Erythroblast (primary cell): ENCODE results near the gene PRRC1.

Experiments
- GATA1 ChIP-seq: IDR thresholded peaks from 2 replicates; pipeline ENCODE4 v1.6.1; 2011; ENCODE audit warnings: low read depth, mild to moderate bottlenecking, control low read depth, low read length, moderate library complexity
- POLR2A ChIP-seq: IDR thresholded peaks from 2 replicates; pipeline ENCODE4 v1.6.1; 2011; ENCODE audit warnings: mild to moderate bottlenecking, low read length

- TF ChIP-seq POLR2A (no peak), GATA1 (no peak)
Observed at GRCh38 chr5:127586066-127586770, 68.8 kb downstream of the PRRC1 start.
